ENCODE measurements around the gene MED20.
A peak's percentile ranks its signal among the peaks of the same experiment; 100 is the strongest.

MED20 gene

DNA sequence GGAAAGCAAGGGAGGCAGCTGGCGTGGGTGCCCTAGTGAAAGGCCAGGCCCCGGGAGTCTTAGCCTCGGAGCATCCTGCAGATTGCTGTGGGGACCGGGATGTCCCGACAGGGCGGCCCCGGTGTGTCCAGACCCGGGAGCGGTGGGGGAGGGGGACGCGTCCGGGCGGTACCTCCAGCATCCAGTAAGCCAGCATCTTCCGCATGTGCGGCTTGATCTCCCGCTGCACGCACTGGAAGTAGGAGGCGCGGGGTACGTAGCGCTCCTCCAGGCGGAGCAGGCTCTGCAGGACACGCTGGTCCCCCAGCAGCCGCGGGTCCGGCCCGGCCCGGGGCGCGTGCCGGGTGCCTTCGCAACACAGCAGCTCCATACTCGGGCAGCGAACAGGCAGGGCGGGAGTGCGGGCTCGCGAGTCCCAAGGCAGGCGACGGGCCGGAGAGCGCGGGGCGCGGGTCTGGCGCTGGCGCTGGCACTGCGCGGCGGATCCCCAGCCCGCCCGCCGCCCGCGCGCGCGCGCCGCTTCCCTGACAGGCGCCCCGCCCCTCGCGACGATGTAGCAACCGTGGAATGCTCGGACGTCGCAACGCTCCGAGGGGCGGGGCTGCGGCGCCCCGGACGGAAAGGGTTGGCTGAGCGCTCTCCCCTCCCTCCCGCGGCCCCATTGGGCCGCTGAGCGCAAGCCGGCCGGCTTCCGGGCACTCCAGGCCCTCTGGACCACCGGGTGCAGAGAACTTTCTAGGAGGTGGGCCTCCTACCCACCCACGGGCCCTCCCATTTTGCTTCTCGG is 20.5 kb upstream of the MED20 start, which contains the start of gene CCND3:
TSS of gene CCND3 (minus strand) at position 529 of the 787 bp plus-strand sequence. CDS start at position 370, 159 bp downstream.
- peak; percentile 79 for DNase-seq (ENCODE audit: low read depth, low spot score)

DNA sequence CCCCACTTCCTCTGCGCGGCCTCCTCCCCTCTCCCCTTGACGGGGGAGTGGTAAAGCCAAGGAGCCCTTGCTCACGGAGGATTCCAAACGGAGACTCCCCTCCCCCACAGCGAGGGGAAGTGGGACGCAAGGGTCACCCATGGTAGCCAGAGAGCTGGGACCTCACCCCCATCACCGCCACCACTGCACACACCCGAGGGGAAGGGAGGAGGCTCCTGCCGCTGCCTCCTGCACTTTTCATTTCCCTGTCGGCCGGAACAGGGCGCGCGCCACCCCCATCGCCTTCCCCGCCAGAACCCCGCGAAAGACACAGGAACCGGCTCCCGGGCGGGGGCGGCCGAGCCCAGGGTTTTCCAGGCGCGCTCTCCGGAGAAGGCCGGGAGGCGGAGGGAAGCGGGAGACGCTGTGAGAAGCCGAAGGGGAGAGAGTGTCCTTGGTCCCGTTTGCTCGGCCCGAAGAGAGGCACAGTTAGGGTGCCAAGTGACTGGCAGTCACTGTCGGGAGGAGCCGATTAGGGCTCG is 19.9 kb upstream of the MED20 start:
- peak; percentile 31 for DNase-seq (ENCODE audit: low read depth, low spot score)

DNA sequence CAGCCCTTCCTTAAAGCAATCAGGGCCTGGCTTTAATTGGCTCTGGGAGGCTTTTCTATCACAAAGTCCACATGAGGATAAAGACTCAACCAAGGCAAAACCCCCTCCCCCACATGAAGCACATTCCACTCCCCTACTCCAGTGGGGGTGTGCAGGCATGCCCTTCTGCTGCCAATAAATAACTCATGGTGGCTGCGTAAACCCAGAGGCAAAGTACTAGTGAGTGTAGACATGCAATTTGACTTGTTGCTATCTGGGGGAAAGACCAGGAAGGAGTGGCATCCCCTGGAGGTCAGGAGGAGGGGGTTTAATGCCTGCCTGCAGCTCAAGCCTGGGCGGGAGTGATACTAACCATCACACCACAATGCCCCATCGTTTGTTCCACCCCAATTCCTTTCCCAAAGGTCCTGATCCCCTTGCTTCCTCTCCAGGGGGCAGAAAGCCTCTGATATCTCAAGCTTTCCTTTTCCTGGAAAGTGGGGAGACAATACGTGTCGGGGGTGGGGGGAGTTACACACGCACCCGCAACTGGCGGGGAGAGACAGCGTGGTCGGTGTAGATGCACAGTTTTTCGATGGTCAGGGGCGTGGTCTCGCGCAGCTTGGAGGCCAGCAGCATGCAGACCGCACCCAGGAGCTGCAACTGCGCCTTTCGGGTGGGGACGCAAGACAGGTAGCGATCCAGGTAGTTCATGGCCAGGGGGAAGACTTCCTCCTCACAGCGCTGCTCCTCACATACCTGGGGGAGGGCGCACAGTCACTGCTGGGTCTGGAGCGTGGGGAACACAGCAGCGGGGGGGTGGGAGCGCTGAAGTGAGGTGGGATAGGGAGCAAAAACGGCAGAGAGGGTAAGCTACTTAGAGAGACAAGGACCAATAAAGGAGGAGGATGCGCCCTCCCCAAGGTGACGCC is 19.2 kb upstream of the MED20 start:
- DNase-seq (ENCODE audit: low read depth, low spot score), result peak; percentile 39

DNA sequence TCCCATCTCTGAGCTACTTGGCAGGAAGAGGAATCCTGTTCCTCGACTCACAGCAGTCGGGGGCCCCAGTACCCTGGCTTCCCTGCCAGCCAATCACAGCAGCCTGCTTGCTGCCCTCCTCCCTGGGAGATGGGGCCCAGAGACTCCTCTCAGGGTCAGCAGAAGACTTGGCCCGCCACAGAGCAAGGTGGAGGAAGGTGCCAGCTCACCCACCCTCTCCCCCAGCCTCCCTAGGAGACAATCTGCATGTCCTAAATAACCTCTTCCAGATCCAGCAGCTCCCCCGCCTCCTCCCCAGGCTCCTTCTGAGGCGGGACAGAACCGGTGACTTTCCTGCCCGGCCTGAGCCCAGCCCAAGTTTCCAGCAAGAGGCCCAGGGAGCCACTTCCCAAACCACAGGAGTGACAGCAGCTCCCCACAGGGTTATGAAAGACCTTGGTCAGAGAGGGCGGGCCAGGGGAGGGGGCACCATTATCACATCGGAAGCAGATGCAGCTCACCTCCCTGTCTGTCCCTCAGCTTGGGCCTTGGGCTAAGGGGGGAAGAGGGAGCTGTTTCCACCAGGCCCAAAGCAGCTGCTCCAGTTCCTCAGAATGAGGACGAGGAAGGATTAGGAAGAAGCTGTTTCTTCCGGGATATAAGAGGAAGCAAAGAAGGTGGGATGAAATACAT is 18.4 kb upstream of the MED20 start:
- DNase-seq (ENCODE audit: low read depth, low spot score), result peak; percentile 80

DNA sequence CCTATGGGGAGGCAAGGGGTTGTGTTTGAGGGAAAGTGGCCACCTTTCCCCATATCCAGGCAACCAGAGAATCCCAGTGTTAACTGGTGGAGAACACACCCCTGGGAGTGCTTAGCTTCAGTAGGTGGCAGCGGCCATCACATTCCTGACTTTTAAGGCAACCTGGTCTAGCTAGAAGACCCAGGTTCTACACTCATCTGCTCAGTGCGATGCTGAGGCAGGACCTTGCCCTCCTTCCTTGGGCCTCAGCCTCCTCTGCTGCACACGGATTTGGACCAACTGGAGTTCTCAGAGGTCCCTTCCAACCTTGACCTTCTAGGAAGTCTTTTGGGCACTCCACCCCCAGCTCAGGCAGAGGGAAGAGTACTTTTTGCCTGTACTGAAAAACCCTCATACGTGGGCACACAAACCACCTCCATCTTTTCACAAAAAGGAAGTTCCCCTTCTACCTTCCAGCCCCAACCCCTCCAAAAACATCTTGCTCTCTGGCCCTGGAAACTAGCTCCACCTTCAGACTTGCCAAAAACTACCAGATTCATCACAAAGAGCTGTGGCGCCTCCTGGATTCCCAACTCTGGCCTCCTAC is 17.7 kb upstream of the MED20 start:
- DNase-seq (ENCODE audit: low read depth, low spot score), result no peak

DNA sequence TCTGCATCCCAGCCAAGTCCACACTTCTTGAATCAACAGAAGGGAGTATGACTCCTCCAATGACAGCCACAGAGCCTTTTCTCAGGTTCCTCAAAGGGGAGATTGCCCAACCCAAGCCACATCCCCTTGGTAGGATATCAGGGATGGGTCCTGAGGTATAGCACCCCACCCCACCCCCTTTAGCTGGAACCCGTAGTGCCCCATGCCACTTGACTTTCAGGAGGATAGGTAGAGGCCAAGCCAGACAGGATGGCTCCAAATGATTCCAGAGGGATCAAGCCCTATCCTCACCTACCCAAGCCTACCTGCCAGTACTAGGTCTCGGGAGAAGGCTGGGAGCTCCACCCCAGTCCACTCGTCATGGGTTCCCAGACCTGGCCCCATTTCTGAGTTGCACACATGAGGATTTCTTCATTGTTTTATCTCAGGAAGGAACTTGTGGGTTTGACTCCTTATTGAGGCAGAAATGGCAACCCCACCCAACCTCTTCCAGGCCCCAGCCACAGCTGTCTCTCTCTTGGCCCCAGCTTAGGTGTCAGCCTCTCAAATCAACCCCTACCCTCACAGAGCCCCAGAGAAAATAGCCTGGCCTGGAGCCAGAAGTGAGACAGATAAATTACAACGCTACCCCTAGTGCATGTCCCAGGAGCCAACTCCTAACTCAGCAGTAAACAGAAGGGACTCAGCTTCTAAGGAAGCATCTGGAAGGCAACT is 17.1 kb upstream of the MED20 start:
- DNase-seq (ENCODE audit: low read depth, low spot score), result no peak

DNA sequence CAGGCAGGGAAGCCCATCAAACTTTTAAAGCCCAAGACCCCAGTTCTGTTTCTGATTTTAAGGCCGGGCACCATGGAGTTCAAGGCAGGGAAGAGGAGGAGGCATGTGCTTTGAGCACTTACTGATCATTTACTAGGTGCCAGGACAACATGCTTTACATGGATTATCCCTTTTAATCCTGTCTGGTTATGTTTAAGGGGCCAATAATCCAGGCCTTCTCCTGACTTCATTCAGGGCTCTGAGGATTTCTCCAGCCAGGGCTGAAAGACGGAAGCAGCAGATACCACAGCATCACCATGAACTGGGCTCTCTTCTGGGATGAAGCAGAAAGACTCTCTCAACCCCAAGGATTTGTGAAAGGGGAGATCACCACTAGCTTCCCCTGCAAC is 16.5 kb upstream of the MED20 start:
- DNase-seq (ENCODE audit: low read depth, low spot score), result no peak

DNA sequence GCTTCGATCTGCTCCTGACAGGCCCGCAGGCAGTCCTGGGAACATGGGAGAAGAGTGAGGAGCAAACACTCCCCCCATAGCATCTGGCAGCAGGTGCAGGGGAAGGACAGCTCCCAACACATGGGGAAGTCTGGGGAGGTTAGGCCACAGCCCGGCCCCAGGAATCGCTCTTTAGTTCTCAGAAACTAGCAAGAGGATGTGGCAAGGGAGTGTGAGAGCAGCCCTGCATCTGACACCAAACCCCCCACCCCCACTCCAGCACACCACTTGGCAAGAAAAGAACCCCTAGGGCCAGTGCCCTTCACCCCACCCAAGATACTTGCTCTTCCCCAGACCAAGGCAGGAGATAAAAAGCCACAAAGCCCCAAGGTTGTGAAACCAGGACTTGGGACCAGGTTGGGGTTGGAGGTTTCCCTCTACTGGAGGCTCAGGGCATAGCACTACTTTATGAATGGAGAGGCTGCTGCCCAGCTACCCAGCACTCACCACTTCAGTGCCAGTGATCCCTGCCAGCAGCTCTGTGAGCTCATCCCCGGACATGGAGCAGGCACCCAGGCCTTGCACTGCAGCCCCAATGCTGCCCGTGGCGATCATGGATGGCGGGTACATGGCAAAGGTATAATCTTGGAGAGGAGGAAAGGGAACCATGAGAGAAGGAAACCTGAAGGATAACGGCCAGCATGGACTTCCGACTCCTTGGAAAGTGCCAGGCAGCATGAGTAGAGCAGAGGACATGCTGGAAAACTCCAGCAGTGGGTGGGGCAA is 15.3 kb upstream of the MED20 start:
- peak; percentile 89 for DNase-seq (ENCODE audit: low read depth, low spot score)

DNA sequence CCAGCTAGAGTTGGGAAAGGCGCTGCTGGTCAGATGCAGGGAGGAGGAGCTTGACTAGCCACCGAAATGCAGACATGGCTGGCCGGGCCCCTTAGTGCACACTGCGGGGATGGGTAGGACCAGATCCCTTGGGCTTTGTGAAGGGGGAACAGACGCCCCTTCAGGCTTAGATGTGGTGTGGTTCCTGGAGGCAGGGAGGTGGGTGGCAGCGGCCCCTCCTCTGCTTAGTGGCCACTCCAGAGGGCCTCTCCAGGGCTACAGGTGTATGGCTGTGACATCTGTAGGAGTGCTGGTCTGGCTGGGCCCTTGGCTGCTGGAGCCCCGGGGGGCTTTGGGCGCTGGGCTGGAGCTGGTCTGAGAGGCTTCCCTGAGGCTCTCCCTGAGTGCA is 14.7 kb upstream of the MED20 start:
- DNase-seq (ENCODE audit: low read depth, low spot score), result peak; percentile 44

DNA sequence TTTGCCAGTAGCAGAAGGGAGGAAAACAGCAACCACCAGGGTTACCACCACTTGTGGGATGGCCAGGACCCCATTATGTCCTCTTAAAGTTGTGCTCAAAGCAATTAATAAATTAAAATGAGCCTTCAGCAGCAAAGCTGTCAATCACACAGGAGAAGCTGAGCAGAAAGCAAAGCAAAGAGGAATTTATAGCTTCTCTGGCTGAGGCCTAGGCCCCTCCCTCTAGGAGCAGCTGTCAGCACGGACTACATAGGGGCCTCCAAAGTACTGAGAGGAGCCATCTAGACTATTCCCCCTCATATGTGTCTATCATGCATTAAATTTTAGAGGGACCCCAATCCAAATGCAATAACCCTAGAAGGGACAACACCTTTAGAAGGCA is 14.2 kb upstream of the MED20 start:
- no peak for DNase-seq (ENCODE audit: low read depth, low spot score)

DNA sequence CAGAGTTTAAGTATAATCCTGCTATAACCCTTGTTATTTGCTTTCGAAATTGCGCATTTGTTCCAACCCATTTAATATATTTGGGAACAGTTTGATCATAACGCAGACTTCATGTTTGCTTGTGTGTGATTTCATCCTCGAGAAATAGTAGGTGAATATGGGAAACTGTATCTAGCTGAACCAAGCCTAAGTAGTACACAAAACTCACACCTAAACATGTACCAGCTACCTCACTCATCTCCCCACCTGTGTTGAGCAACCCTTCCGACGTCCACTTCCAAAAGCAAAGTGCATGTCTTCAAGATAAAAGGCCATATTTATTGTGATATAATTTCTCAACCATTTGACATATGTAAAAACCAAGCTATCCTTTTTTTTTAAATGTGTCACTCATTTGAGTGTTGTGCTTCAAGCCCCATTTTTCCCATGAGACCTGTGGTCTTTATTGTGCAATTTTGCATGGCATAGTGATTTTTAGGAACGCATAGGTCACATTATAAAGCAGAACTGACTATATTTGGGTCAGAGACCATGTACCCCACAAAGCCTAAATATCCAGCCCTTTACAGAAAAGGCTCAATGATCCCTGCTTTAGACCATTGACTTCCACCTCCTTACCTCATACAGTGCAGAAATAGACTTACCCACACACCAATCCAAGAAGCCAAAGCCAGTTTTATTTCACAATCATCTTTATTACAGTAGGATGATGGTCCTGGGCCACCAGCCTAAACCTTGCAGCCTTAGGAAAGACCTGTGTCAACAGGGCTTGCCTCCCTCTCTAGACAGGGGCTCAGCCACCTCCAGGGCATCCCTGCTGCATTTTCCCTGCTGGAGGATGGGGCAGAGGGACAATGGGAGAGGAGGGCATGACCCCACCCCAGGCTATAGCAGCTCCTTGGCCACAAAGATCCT is 13.6 kb upstream of the MED20 start:
- DNase-seq (ENCODE audit: low read depth, low spot score), result peak; percentile 86

DNA sequence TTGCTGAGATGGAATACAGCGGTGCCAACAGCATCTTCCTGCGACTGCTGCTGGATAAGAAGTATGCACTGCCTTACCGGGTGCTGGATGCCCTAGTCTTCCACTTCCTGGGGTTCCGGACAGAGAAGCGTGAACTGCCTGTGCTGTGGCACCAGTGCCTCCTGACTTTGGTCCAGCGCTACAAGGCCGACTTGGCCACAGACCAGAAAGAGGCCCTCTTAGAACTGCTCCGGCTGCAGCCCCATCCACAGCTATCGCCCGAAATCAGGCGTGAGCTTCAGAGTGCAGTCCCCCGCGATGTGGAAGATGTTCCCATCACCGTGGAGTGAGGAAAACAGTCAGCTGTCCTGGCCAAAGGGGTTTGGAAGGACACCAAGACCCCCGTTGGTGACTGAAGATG is 11.4 kb upstream of the MED20 start:
- DNase-seq (ENCODE audit: low read depth, low spot score), result no peak

DNA sequence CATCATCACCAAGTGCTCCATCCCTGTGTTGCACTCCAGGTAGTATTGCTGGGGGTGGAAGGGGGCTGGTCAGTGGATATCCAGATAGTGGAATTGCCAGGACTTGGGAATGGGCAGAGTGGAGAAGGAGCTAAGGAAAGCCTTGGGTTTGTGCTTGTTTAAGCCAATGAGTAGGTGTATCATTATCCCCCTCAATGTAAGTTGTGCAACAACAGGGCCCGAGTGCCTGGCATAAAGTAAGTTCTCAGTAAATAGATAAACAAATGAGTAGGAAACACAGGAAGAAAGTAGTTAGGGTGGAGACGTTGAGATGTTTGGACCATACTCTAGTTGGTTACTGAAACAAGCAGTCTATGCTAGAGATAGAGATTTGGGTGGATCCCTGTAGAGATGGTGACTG is 10.9 kb upstream of the MED20 start:
- DNase-seq (ENCODE audit: low read depth, low spot score), result no peak

DNA sequence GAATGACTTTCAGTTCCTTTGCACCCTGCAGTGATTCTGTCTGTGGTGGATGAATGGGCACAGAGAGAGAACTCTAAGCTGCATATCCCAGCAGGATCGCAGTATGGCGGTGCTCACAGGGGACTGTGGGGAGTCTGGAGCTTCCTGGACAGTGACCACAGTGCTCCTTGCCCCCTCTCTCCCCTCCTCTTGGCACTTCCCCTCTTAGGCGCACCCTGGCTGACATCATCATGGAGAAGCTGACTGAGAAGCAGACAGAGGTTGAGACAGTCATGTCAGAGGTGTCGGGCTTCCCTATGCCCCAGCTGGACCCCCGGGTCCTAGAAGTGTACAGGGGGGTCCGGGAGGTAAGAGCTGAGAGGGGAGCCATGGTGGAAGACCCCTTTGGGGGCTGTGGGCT is 9.0 kb upstream of the MED20 start:
- no peak for DNase-seq (ENCODE audit: low read depth, low spot score)

DNA sequence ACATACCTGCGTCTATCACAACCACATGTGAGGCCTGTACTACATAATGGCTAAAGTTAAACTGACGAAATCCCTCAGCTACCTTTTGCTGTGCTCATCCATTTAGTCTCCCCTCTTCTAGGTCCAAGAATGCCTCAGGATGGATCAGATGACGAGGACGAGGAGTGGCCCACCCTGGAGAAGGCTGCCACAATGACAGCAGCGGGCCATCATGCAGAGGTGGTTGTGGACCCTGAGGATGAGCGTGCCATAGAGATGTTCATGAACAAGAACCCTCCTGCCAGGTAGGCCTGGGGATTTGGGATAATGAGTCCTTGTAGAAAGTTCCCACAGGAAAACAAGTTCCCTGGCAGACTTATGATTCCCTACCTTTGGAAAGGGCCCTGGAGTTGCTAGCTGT is 6.3 kb upstream of the MED20 start:
- no peak for DNase-seq (ENCODE audit: low read depth, low spot score)

DNA sequence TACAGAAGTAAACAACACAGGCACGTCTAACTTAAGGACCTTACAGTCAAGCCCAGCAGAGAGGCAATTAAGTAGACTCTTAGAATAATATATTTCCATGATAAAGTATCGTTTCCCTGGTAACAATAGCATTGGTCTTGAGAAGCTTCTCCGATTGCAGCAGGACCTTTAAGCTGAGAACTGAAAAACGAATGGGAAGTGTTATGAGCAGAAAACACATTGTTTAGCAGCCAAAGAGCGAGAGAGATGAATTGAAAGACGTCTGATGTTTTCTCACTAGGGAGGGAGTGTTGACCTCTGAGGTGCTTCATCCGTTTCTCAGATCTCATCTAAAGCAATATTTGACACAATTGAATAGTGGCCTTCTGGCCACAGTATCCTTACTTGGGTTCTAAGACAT is 1.2 kb upstream of the MED20 start:
- no peak for DNase-seq (ENCODE audit: low read depth, low spot score)

DNA sequence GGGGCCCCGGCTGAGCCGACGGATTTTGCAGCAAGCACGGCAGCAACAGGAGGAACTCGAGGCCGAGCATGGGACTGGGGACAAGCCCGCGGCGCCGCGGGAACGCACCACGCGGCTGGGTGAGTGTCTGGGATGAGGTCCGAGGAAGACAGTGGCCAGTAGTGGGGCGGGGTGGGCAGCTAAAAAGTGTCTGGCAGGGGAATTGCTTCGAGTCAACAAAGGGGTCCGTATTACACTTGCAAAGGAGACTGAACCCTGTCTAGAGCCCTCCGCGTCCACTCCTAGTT is 716 bp upstream of the MED20 start:
- no peak for DNase-seq (ENCODE audit: low read depth, low spot score)

DNA sequence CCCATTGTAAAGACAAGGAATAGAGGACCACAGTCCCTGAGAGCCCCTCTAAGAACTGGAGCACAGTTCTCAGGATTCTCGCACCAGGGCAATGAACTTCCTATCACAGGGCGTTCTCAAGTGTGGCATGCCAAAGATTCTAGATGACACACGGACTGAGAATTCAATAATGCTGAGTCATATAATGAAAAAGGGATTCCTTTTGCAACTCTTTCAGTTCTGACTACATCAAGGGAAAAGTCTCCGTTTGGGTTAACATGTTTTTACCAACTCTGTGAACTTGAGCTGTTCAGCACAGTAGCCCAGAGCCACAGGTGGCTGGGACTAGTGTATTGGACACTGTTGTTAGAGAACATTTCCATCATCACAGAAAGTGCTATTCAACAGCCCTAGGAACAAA is 3.4 kb downstream of the MED20 start:
- DNase-seq (ENCODE audit: low read depth, low spot score), result no peak

DNA sequence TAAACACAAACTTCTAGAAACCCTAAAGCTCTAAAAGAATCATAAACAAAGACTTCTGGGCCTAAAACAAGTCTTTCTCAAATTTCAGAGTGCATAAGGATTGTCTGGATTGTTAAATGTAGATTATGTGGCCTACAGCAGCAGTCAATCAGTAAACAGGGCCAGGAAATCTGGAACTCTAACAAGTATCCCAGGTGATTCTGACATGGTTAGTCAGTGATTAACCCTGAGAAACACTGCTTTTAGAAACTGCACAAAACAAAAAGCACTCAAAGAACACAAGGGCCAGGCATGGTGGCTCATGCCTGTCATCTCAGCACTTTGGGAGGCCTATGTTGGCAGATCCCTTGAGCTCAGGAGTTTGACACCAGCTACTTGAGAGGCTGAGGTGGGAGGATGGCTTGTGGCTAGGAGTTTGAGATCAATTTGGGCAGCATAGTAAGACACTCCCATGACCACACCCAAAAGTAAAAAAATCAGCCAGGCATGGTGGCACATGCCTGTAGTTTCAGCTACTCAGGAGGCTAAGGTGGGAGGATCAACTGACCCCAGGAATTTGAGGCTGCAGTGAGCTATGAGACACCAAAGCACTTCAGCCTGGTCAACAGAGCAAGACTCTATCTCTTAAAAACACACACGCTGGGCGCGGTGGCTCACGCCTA is 5.9 kb downstream of the MED20 start:
- DNase-seq (ENCODE audit: low read depth, low spot score), result no peak
